NCI-H2227 treated with DMSO at 0.1 percent for 48 hours (cell line): ENCODE measurements around the gene SIGLEC6.

Experiments used
- DNase-seq: peaks from one replicate; lab custom pipeline; 2025; lab: John Stamatoyannopoulos, UW

Gene SIGLEC6

GRCh38 chr19:51548213-51548651 lies 16.8 kb upstream of the SIGLEC6 start:
- no peak for DNase-seq

DNA sequence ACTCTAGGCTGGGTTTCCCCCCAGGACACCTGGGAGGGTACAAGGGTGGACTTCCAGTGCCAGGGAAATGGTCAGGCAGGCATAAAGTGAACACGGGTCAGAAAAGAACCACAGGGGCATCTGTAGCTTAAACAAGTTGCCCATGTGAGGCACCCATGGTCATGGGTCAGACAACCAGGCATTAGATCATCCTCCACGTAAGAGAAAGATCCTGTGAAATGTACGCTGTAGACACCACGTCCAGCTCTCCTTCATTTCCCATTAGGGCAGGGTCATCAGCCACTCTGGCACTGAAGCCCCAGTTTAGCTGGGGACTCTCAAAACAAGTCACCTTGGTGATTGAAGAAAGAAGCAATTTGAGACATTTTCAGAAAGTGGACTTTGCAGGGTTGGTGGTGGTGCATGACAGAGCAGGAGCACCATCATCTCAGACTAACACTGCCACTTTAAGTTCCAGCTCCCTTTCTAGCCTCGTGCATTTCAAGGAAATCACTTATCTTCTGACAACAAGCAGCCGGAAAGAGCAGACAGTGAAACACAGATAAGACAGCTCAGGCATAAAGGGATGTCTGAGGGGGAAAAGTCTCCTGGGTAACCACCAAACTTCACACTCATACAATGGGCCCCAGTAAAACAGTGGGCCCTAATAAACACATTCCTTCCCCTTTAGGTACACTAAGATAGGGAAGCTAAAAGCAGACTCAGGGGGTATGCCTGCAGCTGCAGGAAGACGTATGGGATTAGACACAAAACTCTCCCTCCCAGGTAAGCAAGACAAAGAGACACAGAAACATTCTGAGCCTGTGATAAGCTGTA lies 16.1 kb upstream of the SIGLEC6 start:
- no peak for DNase-seq

GRCh38 chr19:51546650-51547396 lies 15.4 kb upstream of the SIGLEC6 start:
- DNase-seq: no peak

- DNase-seq: no peak
Observed at GRCh38 chr19:51546107-51546649, 14.7 kb upstream of the SIGLEC6 start.

DNA sequence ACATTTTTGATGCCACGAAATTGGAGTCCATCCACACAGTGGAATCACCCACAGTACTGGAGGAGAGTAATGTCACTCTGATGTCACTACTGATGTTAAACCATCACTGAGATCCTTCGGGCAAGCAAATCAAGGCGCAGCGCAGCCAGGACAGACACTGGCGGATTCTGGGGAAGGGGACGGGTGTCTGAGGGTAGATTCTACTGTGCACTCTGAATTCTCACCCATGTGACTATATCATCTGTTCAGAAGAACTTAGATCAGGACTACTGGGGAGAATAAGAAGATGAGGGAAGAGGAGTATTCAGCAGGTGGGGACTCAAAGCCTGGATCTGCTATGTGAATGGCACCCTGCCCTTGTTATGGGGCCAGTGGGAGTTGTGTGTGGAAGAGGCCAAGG lies 12.6 kb upstream of the SIGLEC6 start:
- no peak for DNase-seq

GRCh38 chr19:51542699-51543098 lies 11.2 kb upstream of the SIGLEC6 start:
- no peak for DNase-seq

DNA sequence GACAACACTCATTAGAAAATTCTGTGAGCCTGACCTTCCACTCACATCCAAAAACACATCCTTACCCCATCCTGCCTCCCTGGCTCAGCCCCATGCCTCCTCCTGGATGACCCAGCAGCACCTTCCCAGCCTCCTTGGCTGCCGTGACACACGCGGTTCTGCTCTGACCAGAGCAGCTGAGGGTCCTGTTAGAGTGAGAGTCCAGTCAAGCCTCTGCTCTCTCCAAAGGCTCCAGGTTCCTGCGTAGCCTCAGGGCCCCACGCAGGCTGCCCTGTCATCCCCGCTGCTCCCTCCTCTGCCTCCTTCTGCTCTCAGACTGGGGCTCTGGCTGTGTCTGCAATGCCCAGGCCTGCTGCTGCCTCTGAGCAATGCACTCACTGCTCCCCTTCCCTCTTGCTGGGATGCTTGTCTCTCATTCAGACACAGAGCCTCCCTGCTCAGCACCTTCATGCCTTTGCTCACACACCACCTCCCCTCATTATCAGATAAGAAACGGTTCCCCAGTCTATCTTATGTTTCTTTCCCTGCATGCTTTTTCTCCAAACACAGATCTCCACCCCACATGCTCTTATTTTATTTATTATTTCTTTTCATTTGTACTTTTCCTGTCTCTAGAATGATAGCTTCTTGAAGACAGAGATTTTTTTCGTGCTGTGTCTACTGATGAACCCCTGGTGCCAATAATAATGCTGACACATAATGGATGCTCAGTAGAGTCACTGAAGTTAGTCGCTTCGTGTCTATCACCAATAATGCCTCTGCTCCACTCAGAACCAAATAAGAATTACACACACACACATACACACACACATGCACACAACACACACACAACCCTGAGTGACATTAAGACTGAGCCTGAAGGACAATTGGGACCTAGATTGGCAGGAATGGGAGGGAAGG lies 10.2 kb upstream of the SIGLEC6 start:
- DNase-seq: no peak

DNA sequence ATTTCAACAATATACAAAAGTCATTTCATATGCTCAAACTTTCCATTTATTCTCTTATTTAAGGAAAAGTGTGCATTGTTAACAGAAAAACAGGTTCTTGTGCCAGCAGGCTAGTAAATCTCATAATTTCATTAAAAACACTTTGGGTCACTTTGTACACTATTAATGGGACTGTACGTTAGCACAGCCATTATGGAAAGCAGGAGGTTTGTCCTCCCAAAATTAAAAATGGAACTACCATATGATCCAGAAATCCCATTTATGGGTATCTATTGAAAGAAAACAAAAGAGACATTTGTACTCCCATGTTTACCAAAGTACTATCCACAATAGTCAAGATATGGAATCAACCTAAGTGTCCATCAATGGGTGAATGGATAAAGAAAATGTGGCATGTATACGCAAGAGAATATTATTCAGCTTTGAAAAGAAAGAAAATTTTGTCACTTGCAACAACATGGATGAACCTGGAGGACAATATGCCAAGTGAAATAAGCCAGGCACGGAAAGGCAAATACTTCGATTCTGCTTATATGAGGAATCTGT lies 8.4 kb upstream of the SIGLEC6 start:
- DNase-seq: no peak

DNA sequence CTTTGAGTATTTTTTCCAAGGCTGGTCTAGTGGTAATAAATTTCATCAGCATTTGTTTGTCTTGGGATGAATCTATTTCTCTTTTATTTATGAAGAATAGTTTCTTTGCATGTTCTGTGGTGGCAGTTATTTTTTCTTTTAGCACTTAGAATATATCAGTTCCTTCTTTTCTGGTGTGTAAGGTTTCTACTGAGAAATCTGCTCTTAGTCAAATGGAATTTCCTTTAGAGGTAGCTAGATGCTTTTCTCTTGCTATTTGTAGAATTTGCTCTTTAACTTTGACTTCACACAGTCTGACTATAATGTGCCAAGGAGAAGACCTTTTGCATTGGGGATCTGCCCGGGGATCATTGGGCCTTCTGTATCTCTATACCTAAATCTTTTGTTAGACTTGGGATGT lies 4.1 kb upstream of the SIGLEC6 start:
- DNase-seq: no peak

- DNase-seq: no peak
Observed at GRCh38 chr19:51530616-51531015, 854 bp downstream of the SIGLEC6 start.

DNA sequence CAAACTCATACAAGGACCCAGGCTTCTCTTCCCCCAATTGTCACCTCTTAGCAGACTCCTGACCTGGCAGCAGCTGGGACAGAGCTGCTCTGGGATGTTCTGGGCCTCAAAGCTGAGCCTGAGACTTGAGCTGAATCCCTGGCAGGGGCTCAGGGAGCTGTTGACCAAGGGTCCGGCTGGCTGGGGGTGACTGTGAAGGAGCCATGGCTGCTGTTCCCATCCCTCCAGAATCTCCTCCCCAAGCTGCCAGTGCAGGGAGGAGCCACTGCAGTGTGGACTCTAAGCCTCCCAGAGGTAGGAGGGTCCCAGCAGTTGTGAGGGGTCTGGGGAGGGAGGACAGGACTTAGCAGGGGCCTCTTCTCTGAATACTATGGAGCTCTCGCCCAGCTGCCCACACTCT lies 2.2 kb downstream of the SIGLEC6 start:
- no peak for DNase-seq

- no peak for DNase-seq
Observed at GRCh38 chr19:51525651-51526050, 5.8 kb downstream of the SIGLEC6 start.

GRCh38 chr19:51524666-51525264 lies 6.7 kb downstream of the SIGLEC6 start:
- no peak for DNase-seq

DNA sequence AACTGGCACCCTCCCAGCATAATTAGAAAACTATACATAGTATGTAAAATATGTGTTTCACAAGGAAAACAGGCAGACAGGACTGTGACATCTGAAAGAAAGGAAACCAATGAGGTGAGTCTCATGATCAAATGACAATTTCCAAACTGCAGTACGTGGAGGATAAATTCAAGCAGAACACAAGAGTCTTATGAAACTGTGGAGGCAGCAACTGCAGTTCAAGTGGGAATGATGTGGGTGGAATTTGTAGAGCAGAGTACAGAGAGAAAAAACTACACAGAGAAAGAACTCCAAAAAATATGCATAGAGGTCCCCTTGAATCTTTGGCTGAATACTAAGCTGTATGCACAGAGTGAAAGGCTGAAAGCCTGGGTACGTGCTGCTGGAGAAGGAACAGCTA lies 9.7 kb downstream of the SIGLEC6 start:
- no peak for DNase-seq

- DNase-seq: no peak
Observed at GRCh38 chr19:51521357-51521756, 10.1 kb downstream of the SIGLEC6 start.

DNA sequence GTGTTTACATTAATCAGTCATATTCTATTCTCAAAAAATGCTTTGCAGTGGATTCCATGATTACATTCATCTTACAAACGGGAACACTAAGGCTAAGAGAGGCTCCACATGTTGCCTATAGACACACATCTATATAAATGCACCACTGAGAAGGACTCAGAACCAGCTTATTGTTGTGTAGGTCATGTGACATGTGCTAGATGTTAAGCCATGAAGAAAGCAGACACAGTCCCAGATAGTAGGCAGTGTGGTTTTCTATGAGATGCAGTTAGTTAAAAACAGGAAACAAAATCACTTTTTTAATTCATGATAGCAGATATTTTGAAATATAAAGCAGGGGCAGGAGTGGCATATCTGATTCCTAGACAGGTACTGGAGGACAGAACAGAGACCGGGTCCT lies 10.7 kb downstream of the SIGLEC6 start:
- no peak for DNase-seq

- DNase-seq: peak; percentile 12
Observed at GRCh38 chr19:51514866-51515481, 16.5 kb downstream of the SIGLEC6 start.

- no peak for DNase-seq
Observed at GRCh38 chr19:51513968-51514367, 17.5 kb downstream of the SIGLEC6 start.

DNA sequence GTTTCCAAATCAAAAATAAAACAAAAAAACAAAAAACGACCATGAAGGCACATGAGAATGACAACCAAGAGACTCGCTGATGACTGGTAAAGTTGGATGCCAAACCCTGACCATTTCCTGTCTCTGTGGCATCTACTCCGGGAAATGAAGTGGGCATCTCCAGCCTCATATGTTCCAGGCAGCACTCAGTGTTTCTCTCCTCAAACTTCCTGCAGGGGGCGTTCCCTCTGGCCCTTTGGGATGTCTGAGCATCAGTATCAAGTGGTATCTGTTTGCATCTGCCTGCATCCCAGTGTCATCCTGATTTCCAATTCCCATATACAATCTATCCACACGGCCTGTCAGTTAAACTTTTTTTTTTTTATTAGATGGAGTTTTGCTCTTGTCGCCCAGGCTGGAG lies 20.1 kb downstream of the SIGLEC6 start:
- no peak for DNase-seq

- DNase-seq: no peak
Observed at GRCh38 chr19:51509823-51510660, 21.4 kb downstream of the SIGLEC6 start.
